Endothelial cell of umbilical vein (primary cell): ENCODE results near the gene FBXL14. TPM values are rescaled to one million over a fixed set of nuclear protein-coding genes. Genes with fewer than 3 reads are reported as not detected.

ENCODE experiments used
- BruUV-seq: library from RNA; stranded (reverse); fragments of 400-500 nt; replicated peaks from 2 replicates; lab custom pipeline; 2021; lab: Mats Ljungman, UMichigan
- CTCF ChIA-PET: fragments of 300-600, 350-600 bp; sonication (Branson Sonifier 250); formaldehyde crosslinking; loops from one replicate; lab custom pipeline; 2021; ENCODE audit warnings: antibody characterized with exemption, inconsistent platforms; lab: Charles Lee
- POLR2A ChIA-PET: fragments of 300-600, 350-600 bp; sonication (Branson Sonifier 250); formaldehyde crosslinking; loops from one replicate; lab custom pipeline; 2021; ENCODE audit warnings: antibody characterized with exemption, inconsistent platforms; lab: Charles Lee
- DNase-seq: peaks from one replicate; pipeline ENCODE4 v3.0.0-alpha.2; 2011; ENCODE audit warnings: low read depth, low spot score
- FAIRE-seq: peaks from 2 replicates; lab custom pipeline; 2011; peaks lifted over from hg19 to GRCh38; lab: Jason Lieb, UNC
- H2AFZ ChIP-seq: 2 replicates; pipeline ENCODE4 v1.6.0; 2012; ENCODE audit warnings: low read depth, low read length, control low read depth, inconsistent platforms
- H3K27ac ChIP-seq: 2 replicates; pipeline ENCODE4 v1.5.1; 2011; ENCODE audit warnings: low read depth, mild to moderate bottlenecking, control low read depth, low read length, moderate library complexity; ENCODE audit not compliant: insufficient read depth
- H3K27me3 ChIP-seq, 2 experiments: 2 replicates each; pipeline versions ENCODE4 v1.6.0 to v1.6.1; 2011; ENCODE audit warnings: low read length in 2 of 2, mixed read lengths in 1 of 2; ENCODE audit not compliant: control insufficient read depth in 2 of 2, insufficient read depth in 2 of 2
- H3K36me3 ChIP-seq, 2 experiments: 2 replicates in 1 of 2; 3 replicates in 1 of 2; pipeline ENCODE4 v1.5.1; 2011; ENCODE audit warnings: low read length in 2 of 2, mild to moderate bottlenecking in 1 of 2, moderate library complexity in 1 of 2; ENCODE audit not compliant: control insufficient read depth in 2 of 2, insufficient read depth in 2 of 2; ENCODE audit errors: extremely low read depth in 1 of 2
- H3K4me1 ChIP-seq: 3 replicates; pipeline ENCODE4 v1.5.1; 2011; ENCODE audit warnings: mild to moderate bottlenecking, low read length; ENCODE audit not compliant: control insufficient read depth, insufficient read depth; ENCODE audit errors: extremely low read depth
- H3K4me2 ChIP-seq: 2 replicates; pipeline ENCODE4 v1.6.1; 2011; ENCODE audit warnings: low read length, control low read depth, mixed read lengths; ENCODE audit not compliant: insufficient read depth
- H3K4me3 ChIP-seq, 3 experiments: fragments of 200-600 bp in 1 of 3; sonication (generic), shearing (Covaris generic) in 1 of 3; replicated peaks in 1 of 3; 2 replicates each; pipeline ENCODE4 v1.5.1; 2011 to 2016; ENCODE audit warnings: control low read depth in 3 of 3, low read length in 3 of 3, mild to moderate bottlenecking in 2 of 3, inconsistent platforms in 1 of 3, low read depth in 1 of 3, moderate library complexity in 1 of 3; ENCODE audit not compliant: insufficient read depth in 1 of 3
- H3K79me2 ChIP-seq: 2 replicates; pipeline ENCODE4 v1.6.0; 2012; ENCODE audit warnings: low read length, inconsistent platforms; ENCODE audit not compliant: control insufficient read depth, insufficient read depth
- H3K9ac ChIP-seq: replicated peaks from 2 replicates; pipeline ENCODE3; 2011; ENCODE audit warnings: low read length, control low read depth; ENCODE audit not compliant: insufficient read depth; ENCODE audit errors: extremely low read depth
- H3K9me1 ChIP-seq: replicated peaks from 3 replicates; pipeline ENCODE4 v1.6.0; 2011; ENCODE audit warnings: mild to moderate bottlenecking, low read length; ENCODE audit not compliant: control insufficient read depth, insufficient read depth; ENCODE audit errors: extremely low read depth
- H3K9me3 ChIP-seq: replicated peaks from 2 replicates; pipeline ENCODE4 v1.5.1; 2012; ENCODE audit warnings: low read length, inconsistent platforms; ENCODE audit not compliant: control insufficient read depth, insufficient read depth
- H4K20me1 ChIP-seq: replicated peaks from 2 replicates; pipeline ENCODE3; 2011; ENCODE audit warnings: mild to moderate bottlenecking, low read length; ENCODE audit not compliant: control insufficient read depth, insufficient read depth; ENCODE audit errors: extremely low read depth
- CTCF ChIP-seq, 2 donors: IDR thresholded peaks; 1 replicate in 1 of 2; 2 replicates in 1 of 2; pipeline ENCODE4 v1.5.1; 2011; ENCODE audit warnings: low read length in 2 of 2, mild to moderate bottlenecking in 2 of 2, moderate library complexity in 2 of 2, control low read depth in 1 of 2, inconsistent platforms in 1 of 2, low read depth in 1 of 2; ENCODE audit not compliant: insufficient read depth in 1 of 2; ENCODE audit errors: extremely low read depth in 1 of 2
- EZH2 ChIP-seq: IDR thresholded peaks from 2 replicates; pipeline ENCODE4 v1.6.1; 2012; ENCODE audit warnings: borderline replicate concordance, low read depth, mild to moderate bottlenecking, moderate library complexity, low read length, inconsistent platforms; ENCODE audit not compliant: severe bottlenecking
- FOS ChIP-seq: IDR thresholded peaks from 2 replicates; pipeline ENCODE4 v1.6.1; 2011; ENCODE audit warnings: mild to moderate bottlenecking, low read length, moderate library complexity, borderline replicate concordance; ENCODE audit not compliant: insufficient read depth
- GATA2 ChIP-seq: IDR thresholded peaks from 2 replicates; pipeline ENCODE4 v1.7.0; 2011; ENCODE audit warnings: low read depth, mild to moderate bottlenecking, moderate library complexity, mixed read lengths, low read length; ENCODE audit not compliant: insufficient read length, insufficient read depth
- JUN ChIP-seq: IDR thresholded peaks from 2 replicates; pipeline ENCODE4 v1.6.1; 2011; ENCODE audit warnings: borderline replicate concordance, low read depth; ENCODE audit not compliant: insufficient read length, insufficient read depth
- MAX ChIP-seq: IDR thresholded peaks from 2 replicates; pipeline ENCODE4 v1.6.1; 2011; ENCODE audit not compliant: insufficient read depth, insufficient read length
- MYC ChIP-seq: IDR thresholded peaks from one replicate; pipeline ENCODE4 v1.6.1; 2011; ENCODE audit warnings: mild to moderate bottlenecking, low read depth, low read length
- POLR2A ChIP-seq: IDR thresholded peaks from 2 replicates; pipeline ENCODE4 v1.6.1; 2012; ENCODE audit warnings: low read depth, mild to moderate bottlenecking, control low read depth, low read length
- POLR2AphosphoS5 ChIP-seq: IDR thresholded peaks from 2 replicates; pipeline ENCODE4 v1.6.1; 2012; ENCODE audit warnings: low read depth, mild to moderate bottlenecking, control low read depth, low read length, moderate library complexity; ENCODE audit not compliant: insufficient read depth
- dilution Hi-C: fragments of 300-500 bp; cut with MboI; formaldehyde crosslinking; loops from one replicate; pipeline ENCODE4 v1.15.0; 2019; ENCODE audit warnings: low sequenced_read_pairs; ENCODE audit not compliant: extremely low pct_ligation_motif_present
- intact Hi-C: fragments of 100-400 bp; cut with micrococcal nuclease; formaldehyde crosslinking; loops from one replicate; pipeline ENCODE4 v1.10.0; 2022
- polyA plus RNA-seq, 4 experiments: library from polyadenylated mRNA; depleted of rRNA in 3 of 4; stranded (reverse) in 3 of 4; unstranded in 1 of 4; fragments of >200 nt; gene quantifications; 2 replicates each; pipeline versions ENCODE4 v1.2.1 to v1.2.3, GENCODE V29; 2011 to 2012; ENCODE audit warnings: missing spikeins in 1 of 4
- total RNA-seq: library from RNA; stranded (reverse); gene quantifications from 2 replicates; pipeline ENCODE4 v1.2.3, GENCODE V29; 2021

FBXL14 gene
- total and polyA plus RNA-seq, 2 donors (not counting 3 experiments of a cell fraction or from before 2014, with no cell fraction given), result 11.3 to 15.7 TPM

GRCh38 chr12:1579651-1580435 lies 14.5 kb downstream of the FBXL14 start:
- Histone ChIP-seq H3K9me3 (no peaks in the 10 kb centered on the region), H2AFZ (no peak overlapping the region), H3K4me1 (peaks cover 6% of the 10 kb centered on the region), H4K20me1 (no peaks in the 10 kb centered on the region), H3K9me1 (no peaks in the 10 kb centered on the region), H3K79me2 (no peaks in the 10 kb centered on the region), H3K9ac (no peak overlapping the region), H3K4me3 (no peak overlapping the region), H3K36me3 (no peaks in the 10 kb centered on the region), H3K27ac (no peak overlapping the region), H3K27me3 (peaks cover 2 to 4% of the 10 kb centered on the region in 2 experiments), H3K4me2 (no peak overlapping the region)
- ChIA-PET POLR2A (interaction anchor here (0.7 kb wide), 1 partner anchor 107 kb away, joined by 3 read pairs; no protein-coding TSS in a partner anchor), CTCF (interaction anchor here (1.1 to 12.7 kb wide), 2 partner anchors 462 to 487 kb away, joined by 3 to 469 read pairs; no protein-coding TSS in a partner anchor)
- no TSS peak for BruUV-seq
- DNase-seq (no peak), FAIRE-seq (no peak)
- dilution Hi-C loops (no loop called here), intact Hi-C loops (loop anchor here (5.0 to 10.0 kb wide), 2 partner anchors 363 to 825 kb away; partner anchors contain the start of gene WNK1)
- TF ChIP-seq MYC, result no peak
- no peak for TF ChIP-seq POLR2AphosphoS5
- no peak for TF ChIP-seq GATA2
- no peak for TF ChIP-seq EZH2
- no peak for TF ChIP-seq JUN
- no peak for TF ChIP-seq MAX
- TF ChIP-seq FOS, result no peak
- TF ChIP-seq POLR2A, result no peak
- no peak for TF ChIP-seq CTCF (IDR thresholded peaks at IDR 0.05; ENCODE audit: extremely low read depth in 1 of 2, insufficient read depth in 1 of 2, low read depth in 1 of 2, low read length in 2 of 2)
